Transverse colon (tissue), 4 donors: ENCODE measurements around the gene THSD4. TPM values are rescaled to one million over a fixed set of nuclear protein-coding genes. Genes with fewer than 3 reads are reported as not detected.
A peak's percentile ranks its signal among the peaks of the same experiment; 100 is the strongest.

Experiments
- DNase-seq: peaks from one replicate; pipeline ENCODE4 v3.0.0-alpha.2; 2019
- H3K27ac ChIP-seq, 4 donors: fragments of 200-600 bp; sonication (generic); 2 replicates each; pipeline ENCODE4 v1.5.1; 2016 to 2018; ENCODE audit warnings: inconsistent platforms in 4 of 4
- H3K27me3 ChIP-seq: fragments of 200-600 bp; sonication (generic); 2 replicates; pipeline ENCODE4 v1.5.1; 2017; ENCODE audit warnings: inconsistent platforms
- H3K36me3 ChIP-seq, 4 donors: fragments of 200-600 bp; sonication (generic); 2 replicates each; pipeline ENCODE4 v1.5.1; 2017 to 2019; ENCODE audit warnings: inconsistent platforms in 4 of 4
- H3K4me1 ChIP-seq, 4 donors: fragments of 200-600 bp; sonication (generic); 2 replicates each; pipeline ENCODE4 v1.5.1; 2017 to 2020; ENCODE audit warnings: inconsistent platforms in 4 of 4
- H3K4me3 ChIP-seq, 4 donors: fragments of 200-600 bp; sonication (generic); 1 replicate in 1 of 4; 2 replicates in 3 of 4; pipeline versions ENCODE4 v1.5.1 to v1.6.1; 2017 to 2019; ENCODE audit warnings: inconsistent platforms in 4 of 4
- H3K9me3 ChIP-seq, 2 donors: fragments of 200-600 bp; sonication (generic); 2 replicates each; pipeline ENCODE4 v1.5.1; 2017 to 2019; ENCODE audit warnings: inconsistent platforms in 2 of 2
- EP300 ChIP-seq: sonication (generic); formaldehyde crosslinking; IDR thresholded peaks from one replicate; pipeline ENCODE4 v1.6.1; 2017; ENCODE audit warnings: antibody characterized with exemption, low read depth
- POLR2A ChIP-seq: fragments of 450-650 bp; IDR thresholded peaks from one replicate; pipeline ENCODE4 v1.6.1; 2016; ENCODE audit warnings: antibody characterized with exemption, mild to moderate bottlenecking, moderate library complexity
- POLR2AphosphoS5 ChIP-seq, 3 donors: sonication (generic); formaldehyde crosslinking; IDR thresholded peaks; one replicate each; pipeline ENCODE4 v1.6.1; 2016; ENCODE audit warnings: antibody characterized with exemption in 3 of 3
- WGBS, 2 donors: methylation state at CpG; one replicate each; pipeline ENCODE4 v1.1.5; 2018; ENCODE audit warnings: low coverage in 1 of 2; 5-methylcytosine and 5-hydroxymethylcytosine counted together
- in situ Hi-C, 4 donors: fragments of 200-750 bp; cut with MboI; loops; one replicate each; pipeline versions ENCODE4 v1.15.0 to v1.15.1; 2017; ENCODE audit warnings: low sequenced_read_pairs in 3 of 4, low pct_ligation_motif_present in 1 of 4, low pct_unique_long_range_greater_than_20kb in 1 of 4
- intact Hi-C: fragments of 100-400 bp; cut with DNase I; formaldehyde crosslinking; loops from one replicate; pipeline ENCODE4 v1.15.1; 2023; ENCODE audit warnings: low total_unique reads
- total RNA-seq, 4 donors: library from RNA; depleted of rRNA; stranded (reverse); fragments of >200 nt; gene quantifications; one replicate each; pipeline ENCODE4 v1.1.0, GENCODE V29; 2016
- TF ChIP-seq, protein P1 (sequence below), 5 experiments: fragments of 200-600 bp in 3 of 5; fragments of 450-650 bp in 2 of 5; sonication (generic) in 3 of 5; IDR thresholded peaks; 1 replicate in 2 of 5; 2 replicates in 3 of 5; pipeline ENCODE4 v1.5.1; 2016 to 2017; ENCODE audit warnings: antibody characterized with exemption in 5 of 5, inconsistent platforms in 3 of 5, mild to moderate bottlenecking in 2 of 5, moderate library complexity in 1 of 5

THSD4 gene
- total RNA-seq, 4 donors from 2014 or later, result 13.3 to 57.2 (median 47.4) TPM

DNA sequence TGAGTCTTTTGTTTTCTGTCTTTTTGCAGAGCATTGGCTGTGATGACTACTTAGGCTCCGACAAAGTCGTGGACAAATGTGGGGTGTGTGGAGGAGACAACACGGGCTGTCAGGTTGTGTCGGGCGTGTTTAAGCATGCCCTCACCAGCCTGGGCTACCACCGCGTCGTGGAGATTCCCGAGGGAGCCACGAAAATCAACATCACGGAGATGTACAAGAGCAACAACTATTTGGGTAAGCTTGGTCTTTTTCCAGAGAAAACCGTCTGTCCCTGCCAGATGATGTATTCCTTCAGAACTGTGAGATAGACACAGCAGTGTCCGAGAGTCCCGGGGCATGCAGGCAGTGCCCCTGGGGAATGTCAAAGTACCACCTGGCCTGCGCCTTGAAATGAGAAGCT is 545.2 kb downstream of the THSD4 start:
- TF ChIP-seq POLR2AphosphoS5 (IDR thresholded peaks at IDR 0.05), result no peak
- no peak for TF ChIP-seq EP300
- TF ChIP-seq, protein P1, sequence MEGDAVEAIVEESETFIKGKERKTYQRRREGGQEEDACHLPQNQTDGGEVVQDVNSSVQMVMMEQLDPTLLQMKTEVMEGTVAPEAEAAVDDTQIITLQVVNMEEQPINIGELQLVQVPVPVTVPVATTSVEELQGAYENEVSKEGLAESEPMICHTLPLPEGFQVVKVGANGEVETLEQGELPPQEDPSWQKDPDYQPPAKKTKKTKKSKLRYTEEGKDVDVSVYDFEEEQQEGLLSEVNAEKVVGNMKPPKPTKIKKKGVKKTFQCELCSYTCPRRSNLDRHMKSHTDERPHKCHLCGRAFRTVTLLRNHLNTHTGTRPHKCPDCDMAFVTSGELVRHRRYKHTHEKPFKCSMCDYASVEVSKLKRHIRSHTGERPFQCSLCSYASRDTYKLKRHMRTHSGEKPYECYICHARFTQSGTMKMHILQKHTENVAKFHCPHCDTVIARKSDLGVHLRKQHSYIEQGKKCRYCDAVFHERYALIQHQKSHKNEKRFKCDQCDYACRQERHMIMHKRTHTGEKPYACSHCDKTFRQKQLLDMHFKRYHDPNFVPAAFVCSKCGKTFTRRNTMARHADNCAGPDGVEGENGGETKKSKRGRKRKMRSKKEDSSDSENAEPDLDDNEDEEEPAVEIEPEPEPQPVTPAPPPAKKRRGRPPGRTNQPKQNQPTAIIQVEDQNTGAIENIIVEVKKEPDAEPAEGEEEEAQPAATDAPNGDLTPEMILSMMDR (IDR thresholded peaks at IDR 0.05), result no peak
- no peak for TF ChIP-seq POLR2A
- Histone ChIP-seq H3K9me3 (peaks cover 0 to 2% of the 10 kb centered on the region in 2 donors), H3K36me3 (no peaks in the 10 kb centered on the region), H3K4me1 (peaks cover 0 to 5% (median 2%) of the 10 kb centered on the region in 4 donors), H3K27me3 (no peaks in the 10 kb centered on the region), H3K4me3 (no peak overlapping the region), H3K27ac (no peak overlapping the region)
- no peak for DNase-seq
- WGBS, 2 donors, result 66 to 74% methylated on average over 15 of the region's 15 CpGs
- intact Hi-C loops, result no loop called here
- in situ Hi-C loops, result no loop called here

DNA sequence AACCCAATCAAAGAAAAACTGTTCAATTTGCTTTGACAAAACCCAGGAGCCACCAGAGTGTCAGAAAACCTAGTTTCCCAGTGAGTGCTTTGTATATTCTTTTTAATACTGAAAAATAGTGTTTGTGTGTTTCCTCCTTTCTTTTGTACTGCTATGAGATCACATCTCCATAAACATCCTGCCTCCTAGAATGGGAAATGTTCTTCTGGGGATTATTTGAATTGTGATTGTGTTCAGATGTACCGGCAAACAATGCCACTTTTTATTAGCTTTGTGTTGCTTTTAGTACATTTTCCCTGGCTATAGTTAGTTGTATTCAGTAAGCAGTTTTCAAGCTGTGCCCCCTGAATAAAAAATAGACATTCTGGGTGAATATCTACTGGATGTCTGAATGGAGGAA is 547.0 kb downstream of the THSD4 start:
- DNase-seq, result no peak
- H3K27ac ChIP-seq, result peak overlapping the region in 1 of 4 donors; percentile 4
- TF ChIP-seq, protein P1 (IDR thresholded peaks at IDR 0.05), result no peak
- TF ChIP-seq POLR2A (no peak), POLR2AphosphoS5 (IDR thresholded peaks at IDR 0.05) (no peak), EP300 (no peak)
- no peaks in the 10 kb centered on the region for H3K36me3 ChIP-seq
- peaks cover 0 to 10% (median 2%) of the 10 kb centered on the region in 4 donors for H3K4me1 ChIP-seq
- no peak overlapping the region for H3K4me3 ChIP-seq
- in situ Hi-C loops (no loop called here), intact Hi-C loops (no loop called here)
- H3K27me3 ChIP-seq, result no peaks in the 10 kb centered on the region
- 72% methylated on average over 1 of the region's 1 CpG; no CpG with 5 or more reads in 1 of the 2 donors for WGBS, 2 donors
- peaks cover 0 to 8% of the 10 kb centered on the region in 2 donors for H3K9me3 ChIP-seq

- DNase-seq, result no peak
- 87% methylated on average over 1 of the region's 1 CpG; no CpG with 5 or more reads in 1 of the 2 donors for WGBS, 2 donors
- no peak overlapping the region for H3K27ac ChIP-seq
- peaks cover 0 to 13% (median 2%) of the 10 kb centered on the region in 4 donors for H3K4me1 ChIP-seq
- H3K9me3 ChIP-seq, result peaks cover 0 to 8% of the 10 kb centered on the region in 2 donors
- no peaks in the 10 kb centered on the region for H3K36me3 ChIP-seq
- intact Hi-C loops (no loop called here), in situ Hi-C loops (no loop called here)
- H3K27me3 ChIP-seq, result no peaks in the 10 kb centered on the region
- TF ChIP-seq POLR2AphosphoS5 (IDR thresholded peaks at IDR 0.05) (no peak), EP300 (no peak), POLR2A (no peak)
- TF ChIP-seq, protein P1 (IDR thresholded peaks at IDR 0.05), result no peak
- H3K4me3 ChIP-seq, result no peak overlapping the region
Measured at GRCh38 chr15:71664622-71665021, 549.4 kb downstream of the THSD4 start.

DNA sequence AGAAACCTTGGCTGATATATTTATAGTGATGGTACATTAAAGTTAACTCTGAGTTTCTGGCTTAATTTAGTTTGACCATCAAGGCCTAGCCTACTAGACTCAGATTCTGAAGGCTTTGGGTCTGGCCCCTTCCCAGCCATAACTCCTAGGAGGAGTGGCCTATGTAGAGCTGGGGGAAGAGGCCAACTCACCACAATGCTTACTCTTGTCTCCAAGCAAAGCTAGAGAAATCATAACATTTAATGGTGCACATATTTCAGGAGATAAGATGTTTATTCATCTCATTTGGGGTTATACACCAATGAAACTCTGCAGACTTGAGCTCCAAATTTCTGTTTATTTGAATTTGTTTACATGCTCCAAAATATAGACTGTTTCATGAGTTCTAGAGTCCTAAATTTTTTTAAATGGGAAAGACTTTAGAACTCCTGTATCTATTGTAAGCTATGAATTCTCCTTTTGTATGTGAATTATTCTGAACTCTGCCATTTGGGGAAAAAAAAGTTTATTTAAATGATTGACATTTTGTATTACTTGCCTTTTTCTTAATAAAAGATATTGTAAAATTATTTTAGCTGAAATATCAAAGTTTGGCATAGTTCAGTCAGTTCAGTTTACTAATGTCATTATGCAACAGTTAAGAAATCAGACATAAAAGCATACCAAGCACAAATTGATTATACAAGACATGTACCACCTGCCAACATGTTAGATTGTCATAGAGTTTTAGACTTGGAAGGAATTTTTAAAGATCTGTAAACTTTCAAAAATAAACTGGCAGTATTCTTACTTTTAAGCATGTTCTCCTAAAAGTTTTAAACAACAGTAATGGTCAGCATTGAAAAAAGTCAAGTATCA is 551.7 kb downstream of the THSD4 start:
- H3K4me3 ChIP-seq, result no peak overlapping the region
- peaks cover 0 to 9% (median 0%) of the 10 kb centered on the region in 4 donors for H3K4me1 ChIP-seq
- TF ChIP-seq, protein P1 (IDR thresholded peaks at IDR 0.05), result no peak
- TF ChIP-seq EP300, result no peak
- in situ Hi-C loops (no loop called here), intact Hi-C loops (no loop called here)
- DNase-seq, result no peak
- no peaks in the 10 kb centered on the region for H3K36me3 ChIP-seq
- H3K9me3 ChIP-seq, result peaks cover 0 to 8% of the 10 kb centered on the region in 2 donors
- no peaks in the 10 kb centered on the region for H3K27me3 ChIP-seq
- no peak overlapping the region for H3K27ac ChIP-seq
